ENCODE data around the gene EPB41L4B. TPM values are rescaled to one million over a fixed set of nuclear protein-coding genes. Genes with fewer than 3 reads are reported as not detected.

EPB41L4B gene
- total and polyA plus RNA-seq, 2 of the 13 experiments (the other 11 are each of a cell fraction or from before 2014, with no cell fraction given): 17.6 to 22.1 TPM

GRCh38 chr9:109320742-109321448 lies at the start of gene EPB41L4B (continued):
- TF ChIP-seq E2F1 (CRISPR knock-in tag; IDR thresholded peaks at IDR 0.05): 0 out of 2 replicates have a peak, but pooled peaks have one; percentile 31
- TF ChIP-seq RAD51 (IDR thresholded peaks at IDR 0.05; ENCODE audit: borderline replicate concordance): no peak
- no peak for TF ChIP-seq DDIT3 (CRISPR knock-in tag; IDR thresholded peaks at IDR 0.05)
- 0 out of 2 replicates have a peak, but pooled peaks have one; percentile 53 for TF ChIP-seq SNAPC2 (CRISPR knock-in tag; IDR thresholded peaks at IDR 0.05)
- no peak for TF ChIP-seq GLI4 (CRISPR knock-in tag; IDR thresholded peaks at IDR 0.05; ENCODE audit: borderline replicate concordance)
- no peak for TF ChIP-seq MBD4 (IDR thresholded peaks at IDR 0.05; ENCODE audit: borderline replicate concordance, low read length)
- TF ChIP-seq ZNF101 (CRISPR knock-in tag; IDR thresholded peaks at IDR 0.05; ENCODE audit: borderline replicate concordance, low read depth): no peak
- peak; percentile 94 for TF ChIP-seq ZNF605 (CRISPR knock-in tag; IDR thresholded peaks at IDR 0.05)
- no peak; the same call in 1 of the 2 replicates for TF ChIP-seq ZNF275 (CRISPR knock-in tag; IDR thresholded peaks at IDR 0.05; ENCODE audit: borderline replicate concordance)
- peak; percentile 87 for TF ChIP-seq FOXA3 (CRISPR knock-in tag; IDR thresholded peaks at IDR 0.05)
- TF ChIP-seq LRRFIP1 (CRISPR knock-in tag; conservative IDR thresholded peaks at IDR 0.05): no peak
- peak; percentile 91; the same call in 1 of the 2 replicates for TF ChIP-seq ZNF782 (CRISPR knock-in tag; IDR thresholded peaks at IDR 0.05; ENCODE audit: borderline replicate concordance)
- TF ChIP-seq REPIN1 (CRISPR knock-in tag; IDR thresholded peaks at IDR 0.05; ENCODE audit: borderline replicate concordance, low read depth): peak; percentile 96
- peak; percentile 73 for TF ChIP-seq TOPORS (CRISPR knock-in tag; IDR thresholded peaks at IDR 0.05)
- TF ChIP-seq PRDM4 (CRISPR knock-in tag; IDR thresholded peaks at IDR 0.05; ENCODE audit: borderline replicate concordance): no peak

Data from HepG2 (cell line).